Esophagus squamous epithelium (tissue), 5 donors: ENCODE results near the gene GTPBP10. TPM values are rescaled to one million over a fixed set of nuclear protein-coding genes. Genes with fewer than 3 reads are reported as not detected.
A peak's percentile ranks its signal among the peaks of the same experiment; 100 is the strongest.

ENCODE experiments used
- DNase-seq: peaks from one replicate; lab custom pipeline; 2025; lab: John Stamatoyannopoulos, UW
- H3K27ac ChIP-seq, 4 donors: fragments of 200-600 bp; sonication (generic); one replicate each; pipeline ENCODE4 v1.5.1; 2016 to 2019; ENCODE audit warnings: mild to moderate bottlenecking in 1 of 4
- H3K27me3 ChIP-seq, 4 donors: fragments of 200-600 bp; sonication (generic); 1 replicate in 3 of 4; 2 replicates in 1 of 4; pipeline versions ENCODE4 v1.5.1 to v1.6.0; 2017 to 2021; ENCODE audit warnings: antibody characterized with exemption in 1 of 4
- H3K36me3 ChIP-seq, 3 donors: fragments of 200-600 bp; sonication (generic); one replicate each; pipeline ENCODE4 v1.5.1; 2016 to 2019
- H3K4me1 ChIP-seq, 3 donors: fragments of 200-600 bp; sonication (generic); one replicate each; pipeline ENCODE4 v1.5.1; 2017 to 2019
- H3K4me3 ChIP-seq, 4 donors: fragments of 200-600 bp; sonication (generic); 1 replicate in 3 of 4; 2 replicates in 1 of 4; pipeline ENCODE4 v1.5.1; 2016 to 2019; ENCODE audit warnings: mild to moderate bottlenecking in 2 of 4, moderate library complexity in 1 of 4
- H3K9me3 ChIP-seq, 3 donors: fragments of 200-600 bp; sonication (generic); one replicate each; pipeline ENCODE4 v1.5.1; 2016 to 2019
- POLR2A ChIP-seq, 4 donors: fragments of 450-650 bp; IDR thresholded peaks; one replicate each; pipeline ENCODE4 v1.6.1; 2017; ENCODE audit warnings: antibody characterized with exemption in 4 of 4, mild to moderate bottlenecking in 4 of 4, moderate library complexity in 3 of 4
- WGBS, 2 donors: methylation state at CpG; one replicate each; pipeline ENCODE4 v1.1.5; 2018; 5-methylcytosine and 5-hydroxymethylcytosine counted together
- intact Hi-C: fragments of 100-400 bp; cut with DNase I; formaldehyde crosslinking; loops from one replicate; pipeline ENCODE4 v1.15.0; 2022
- total RNA-seq, 4 donors: library from RNA; depleted of rRNA; stranded (reverse); fragments of >200 nt; gene quantifications; one replicate each; pipeline ENCODE4 v1.1.0, GENCODE V29; 2016
- TF ChIP-seq, protein P1 (sequence below), 6 experiments: fragments of 450-650 bp in 4 of 6; fragments of 200-600 bp in 2 of 6; sonication (generic) in 2 of 6; IDR thresholded peaks; one replicate each; pipeline ENCODE4 v1.5.1; 2016 to 2019; ENCODE audit warnings: antibody characterized with exemption in 6 of 6, mild to moderate bottlenecking in 4 of 6, moderate library complexity in 4 of 6
- donor health status: DM: yes; HTN: yes; CAD: no.

Gene GTPBP10
- total RNA-seq, 4 donors from 2014 or later: 12.2 to 21.1 (median 13.0) TPM

GRCh38 chr7:90390926-90391325, 44.4 kb downstream of the GTPBP10 start:
- DNase-seq: no peak

DNA sequence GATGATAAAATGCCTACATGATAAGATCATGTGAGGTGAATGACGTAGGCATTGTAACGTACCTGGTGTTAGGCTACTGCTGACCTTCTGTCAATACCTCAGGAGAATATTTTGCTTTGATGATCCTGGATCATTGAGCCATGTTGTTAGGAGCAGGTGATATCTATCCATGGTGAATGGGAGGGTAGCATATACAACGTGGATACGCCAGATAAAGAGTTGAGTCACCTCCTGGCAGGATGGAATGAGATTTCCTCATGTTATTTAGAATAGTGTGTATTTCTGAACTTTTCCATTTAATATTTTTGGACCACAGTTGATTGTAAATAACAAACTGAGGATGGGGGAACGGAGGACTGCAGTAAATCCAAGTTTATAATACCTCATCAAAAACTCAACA, 45.0 kb downstream of the GTPBP10 start:
- H3K4me3 ChIP-seq: no peak overlapping the region
- H3K9me3 ChIP-seq: no peaks in the 10 kb centered on the region
- 78 to 85% methylated on average over 5 of the region's 5 CpGs for WGBS, 2 donors
- no peaks in the 10 kb centered on the region for H3K27me3 ChIP-seq
- DNase-seq: no peak
- no peaks in the 10 kb centered on the region for H3K4me1 ChIP-seq
- no peak overlapping the region for H3K27ac ChIP-seq
- TF ChIP-seq, protein P1, sequence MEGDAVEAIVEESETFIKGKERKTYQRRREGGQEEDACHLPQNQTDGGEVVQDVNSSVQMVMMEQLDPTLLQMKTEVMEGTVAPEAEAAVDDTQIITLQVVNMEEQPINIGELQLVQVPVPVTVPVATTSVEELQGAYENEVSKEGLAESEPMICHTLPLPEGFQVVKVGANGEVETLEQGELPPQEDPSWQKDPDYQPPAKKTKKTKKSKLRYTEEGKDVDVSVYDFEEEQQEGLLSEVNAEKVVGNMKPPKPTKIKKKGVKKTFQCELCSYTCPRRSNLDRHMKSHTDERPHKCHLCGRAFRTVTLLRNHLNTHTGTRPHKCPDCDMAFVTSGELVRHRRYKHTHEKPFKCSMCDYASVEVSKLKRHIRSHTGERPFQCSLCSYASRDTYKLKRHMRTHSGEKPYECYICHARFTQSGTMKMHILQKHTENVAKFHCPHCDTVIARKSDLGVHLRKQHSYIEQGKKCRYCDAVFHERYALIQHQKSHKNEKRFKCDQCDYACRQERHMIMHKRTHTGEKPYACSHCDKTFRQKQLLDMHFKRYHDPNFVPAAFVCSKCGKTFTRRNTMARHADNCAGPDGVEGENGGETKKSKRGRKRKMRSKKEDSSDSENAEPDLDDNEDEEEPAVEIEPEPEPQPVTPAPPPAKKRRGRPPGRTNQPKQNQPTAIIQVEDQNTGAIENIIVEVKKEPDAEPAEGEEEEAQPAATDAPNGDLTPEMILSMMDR (IDR thresholded peaks at IDR 0.05): no peak
- TF ChIP-seq POLR2A (IDR thresholded peaks at IDR 0.05): no peak
- intact Hi-C loops: no loop called here
- H3K36me3 ChIP-seq: peaks cover 0 to 8% (median 0%) of the 10 kb centered on the region in 3 donors

More at GRCh38 chr7:90390926-90391325, 44.4 kb downstream of the GTPBP10 start:
- H3K36me3 ChIP-seq: peaks cover 0 to 14% (median 0%) of the 10 kb centered on the region in 3 donors
- no peaks in the 10 kb centered on the region for H3K4me1 ChIP-seq
- no peak overlapping the region for H3K27ac ChIP-seq
- H3K9me3 ChIP-seq: no peaks in the 10 kb centered on the region
- intact Hi-C loops: no loop called here
- H3K27me3 ChIP-seq: no peaks in the 10 kb centered on the region
- no peak overlapping the region for H3K4me3 ChIP-seq
- TF ChIP-seq POLR2A (IDR thresholded peaks at IDR 0.05): no peak
- TF ChIP-seq, protein P1 (IDR thresholded peaks at IDR 0.05): no peak

DNA sequence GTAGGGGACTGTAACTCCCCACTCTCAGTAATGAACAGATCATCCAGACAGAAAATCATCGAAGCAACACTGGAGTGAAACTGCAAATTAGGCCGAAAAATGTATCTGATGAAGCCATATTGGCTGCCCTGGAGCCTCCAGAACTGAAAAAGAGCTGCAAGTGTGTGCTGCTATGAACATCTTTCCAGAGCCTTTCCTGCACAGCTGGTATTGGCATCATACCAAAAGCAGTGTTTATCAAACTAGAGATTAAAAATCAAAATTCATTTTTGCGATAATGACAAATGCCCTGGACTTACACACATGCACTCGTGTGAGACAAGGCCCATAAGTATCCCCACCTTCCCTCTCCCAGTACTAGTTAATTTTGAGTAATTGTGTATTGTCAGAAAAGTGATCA, 49.9 kb downstream of the GTPBP10 start:
- Histone ChIP-seq H3K27ac (no peak overlapping the region), H3K9me3 (peaks cover 0 to 6% (median 3%) of the 10 kb centered on the region in 3 donors), H3K27me3 (no peaks in the 10 kb centered on the region), H3K36me3 (no peaks in the 10 kb centered on the region), H3K4me3 (no peak overlapping the region), H3K4me1 (no peaks in the 10 kb centered on the region)
- intact Hi-C loops: no loop called here
- no peak for DNase-seq
- no peak for TF ChIP-seq POLR2A (IDR thresholded peaks at IDR 0.05)
- TF ChIP-seq, protein P1 (IDR thresholded peaks at IDR 0.05): no peak
- 87 to 94% methylated on average over 4 of the region's 4 CpGs for WGBS, 2 donors

DNA sequence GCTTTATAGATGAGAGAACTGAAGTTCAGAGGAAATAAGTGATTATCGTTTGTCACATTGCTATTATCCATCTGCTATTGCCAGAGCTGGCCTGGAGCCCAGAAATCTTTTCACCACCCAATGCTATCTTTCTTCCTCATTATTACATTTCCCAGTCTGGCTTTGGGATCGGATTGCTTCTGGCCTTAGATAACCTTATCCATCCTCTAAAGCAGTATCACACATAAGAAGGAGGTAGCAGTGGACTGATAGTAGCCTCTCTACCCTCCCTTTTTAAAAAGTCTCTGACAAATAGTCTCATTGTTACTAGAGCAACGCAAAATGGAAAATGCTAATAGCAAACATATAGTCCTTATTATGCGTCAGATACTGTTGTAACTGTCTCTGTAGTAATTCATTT, 55.5 kb downstream of the GTPBP10 start:
- intact Hi-C loops: no loop called here
- no peak for DNase-seq
- WGBS, 2 donors: 46 to 48% methylated on average over 4 of the region's 4 CpGs

DNA sequence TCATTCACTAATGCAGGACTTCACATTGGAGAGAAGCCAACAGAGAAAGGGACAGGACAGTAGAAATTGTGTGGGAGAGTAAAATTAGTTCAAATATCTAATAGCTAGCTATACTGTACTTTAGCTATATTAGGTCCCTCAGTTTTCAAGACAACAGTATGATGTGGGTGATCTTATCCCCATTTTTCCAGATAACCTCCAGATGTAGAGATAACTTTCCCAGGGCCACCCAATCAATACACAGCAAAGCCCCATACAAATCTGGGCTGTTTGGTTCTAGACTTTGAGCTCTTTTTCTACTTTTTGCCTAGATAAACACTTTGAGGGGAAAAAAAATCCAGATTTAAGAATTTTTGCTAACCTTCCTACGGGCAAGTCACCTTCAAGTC, 56.3 kb downstream of the GTPBP10 start:
- Histone ChIP-seq H3K27me3 (no peaks in the 10 kb centered on the region), H3K4me3 (peak overlapping the region; percentile 53 to 79 (median 66)), H3K36me3 (peaks cover 0 to 28% (median 0%) of the 10 kb centered on the region in 3 donors), H3K9me3 (peaks cover 0 to 6% (median 3%) of the 10 kb centered on the region in 3 donors), H3K4me1 (peaks cover 0 to 22% (median 0%) of the 10 kb centered on the region in 3 donors), H3K27ac (peak overlapping the region; percentile 84 to 95 (median 90))
- WGBS, 2 donors: 20 to 31% methylated on average over 1 of the region's 1 CpG
- no peak for DNase-seq
- no peak for TF ChIP-seq POLR2A (IDR thresholded peaks at IDR 0.05)
- TF ChIP-seq, protein P1 (IDR thresholded peaks at IDR 0.05): no peak
- intact Hi-C loops: no loop called here

More for the DNA sequence above, 55.5 kb downstream of the GTPBP10 start:
- peaks cover 0 to 22% (median 0%) of the 10 kb centered on the region in 3 donors for H3K4me1 ChIP-seq
- H3K27me3 ChIP-seq: no peaks in the 10 kb centered on the region
- peaks cover 0 to 6% (median 3%) of the 10 kb centered on the region in 3 donors for H3K9me3 ChIP-seq
- H3K4me3 ChIP-seq: no peak overlapping the region
- H3K27ac ChIP-seq: no peak overlapping the region
- H3K36me3 ChIP-seq: peaks cover 0 to 20% (median 0%) of the 10 kb centered on the region in 3 donors
- no peak for TF ChIP-seq POLR2A (IDR thresholded peaks at IDR 0.05)
- TF ChIP-seq, protein P1 (IDR thresholded peaks at IDR 0.05): no peak
